Uterus (tissue), 2 donors: ENCODE measurements around the gene HOXC6.

Experiments
- CTCF ChIP-seq, 4 experiments: fragments of 200-600 bp in 2 of 4; fragments of 450-650 bp in 2 of 4; sonication (generic) in 2 of 4; IDR thresholded peaks; one replicate each; pipeline ENCODE4 v1.5.1; 2016 to 2019; ENCODE audit warnings: antibody characterized with exemption in 4 of 4, mild to moderate bottlenecking in 2 of 4, moderate library complexity in 1 of 4
- POLR2A ChIP-seq, 2 donors: fragments of 450-650 bp; IDR thresholded peaks; one replicate each; pipeline ENCODE4 v1.6.1; 2016; ENCODE audit warnings: antibody characterized with exemption in 2 of 2, mild to moderate bottlenecking in 1 of 2, moderate library complexity in 1 of 2

GRCh38 chr12:54015018-54015931 lies 13.0 kb upstream of the HOXC6 start:
- TF ChIP-seq CTCF (IDR thresholded peaks at IDR 0.05) (no peak), POLR2A (IDR thresholded peaks at IDR 0.05) (no peak)
